Upper lobe of right lung (tissue), 1 donor: ENCODE results near the gene EXOC2. TPM values are rescaled to one million over a fixed set of nuclear protein-coding genes. Genes with fewer than 3 reads are reported as not detected.

Experiments
- ATAC-seq: fragments of 200-7000 bp; cut with Tn5 transposase; one replicate; pipeline ENCODE4 v1.9.1; 2020; ENCODE audit warnings: mild to moderate bottlenecking, moderate library complexity
- DNase-seq: peaks from one replicate; pipeline ENCODE4 v3.0.0-alpha.2; 2020
- H3K27ac ChIP-seq: fragments of 200-600 bp; one replicate; pipeline ENCODE4 v1.8.0; 2022
- H3K27me3 ChIP-seq: fragments of 200-600 bp; one replicate; pipeline ENCODE4 v1.8.0; 2022; ENCODE audit warnings: mild to moderate bottlenecking
- H3K36me3 ChIP-seq: fragments of 200-600 bp; one replicate; pipeline ENCODE4 v1.8.0; 2022
- H3K4me1 ChIP-seq: fragments of 200-600 bp; one replicate; pipeline ENCODE4 v1.8.0; 2022
- H3K4me3 ChIP-seq: fragments of 200-600 bp; one replicate; pipeline ENCODE4 v1.8.0; 2022; ENCODE audit warnings: mild to moderate bottlenecking
- H3K9me3 ChIP-seq: fragments of 200-600 bp; one replicate; pipeline ENCODE4 v1.8.0; 2022
- intact Hi-C: fragments of 100-400 bp; cut with DNase I; formaldehyde crosslinking; loops from one replicate; pipeline ENCODE4 v1.11.0; 2022
- total RNA-seq: library from RNA; stranded (reverse); fragmentation: NEBNext Ultra II Directional; extraction: Animal tissue kit (Norgen Biotek cat#: 25700); gene quantifications from one replicate; pipeline ENCODE4 v1.2.1, GENCODE V29; 2021
- TF ChIP-seq, protein P1 (sequence below): fragments of 200-600 bp; IDR thresholded peaks from one replicate; pipeline ENCODE4 v1.8.0; 2022; ENCODE audit warnings: antibody characterized with exemption
- donor health status: DM: no; HTN: yes; CAD: no; lungs with severe emphysema.

EXOC2 gene
- total RNA-seq, 1 donor from 2014 or later, result 31.2 TPM

DNA sequence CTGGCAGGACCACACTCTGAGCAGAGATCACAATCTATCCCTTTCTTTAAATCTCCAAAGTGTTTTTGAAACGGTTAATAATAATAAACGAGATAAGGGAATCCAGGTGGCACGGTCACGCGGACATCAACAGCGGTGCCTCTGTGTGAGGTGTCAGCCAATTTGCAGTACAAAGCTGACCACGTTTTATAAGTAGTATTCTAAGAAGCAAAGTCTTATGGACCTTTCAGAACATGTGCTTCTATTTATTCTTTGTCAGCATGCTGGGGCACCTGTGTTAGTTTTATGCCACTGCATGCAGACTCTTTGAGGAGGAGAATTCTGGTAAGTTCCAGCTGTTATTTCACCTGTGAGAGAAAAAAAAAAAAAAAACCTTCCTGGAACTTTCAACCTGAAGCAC, 39.0 kb upstream of the EXOC2 start:
- H3K36me3 ChIP-seq, result no peaks in the 10 kb centered on the region
- TF ChIP-seq, protein P1, sequence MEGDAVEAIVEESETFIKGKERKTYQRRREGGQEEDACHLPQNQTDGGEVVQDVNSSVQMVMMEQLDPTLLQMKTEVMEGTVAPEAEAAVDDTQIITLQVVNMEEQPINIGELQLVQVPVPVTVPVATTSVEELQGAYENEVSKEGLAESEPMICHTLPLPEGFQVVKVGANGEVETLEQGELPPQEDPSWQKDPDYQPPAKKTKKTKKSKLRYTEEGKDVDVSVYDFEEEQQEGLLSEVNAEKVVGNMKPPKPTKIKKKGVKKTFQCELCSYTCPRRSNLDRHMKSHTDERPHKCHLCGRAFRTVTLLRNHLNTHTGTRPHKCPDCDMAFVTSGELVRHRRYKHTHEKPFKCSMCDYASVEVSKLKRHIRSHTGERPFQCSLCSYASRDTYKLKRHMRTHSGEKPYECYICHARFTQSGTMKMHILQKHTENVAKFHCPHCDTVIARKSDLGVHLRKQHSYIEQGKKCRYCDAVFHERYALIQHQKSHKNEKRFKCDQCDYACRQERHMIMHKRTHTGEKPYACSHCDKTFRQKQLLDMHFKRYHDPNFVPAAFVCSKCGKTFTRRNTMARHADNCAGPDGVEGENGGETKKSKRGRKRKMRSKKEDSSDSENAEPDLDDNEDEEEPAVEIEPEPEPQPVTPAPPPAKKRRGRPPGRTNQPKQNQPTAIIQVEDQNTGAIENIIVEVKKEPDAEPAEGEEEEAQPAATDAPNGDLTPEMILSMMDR, result no peak
- ATAC-seq (no peak), DNase-seq (no peak)
- H3K4me1 ChIP-seq, result no peaks in the 10 kb centered on the region
- H3K27ac ChIP-seq, result no peak overlapping the region
- H3K27me3 ChIP-seq, result no peaks in the 10 kb centered on the region
- intact Hi-C loops, result no loop called here
- no peak overlapping the region for H3K4me3 ChIP-seq
- H3K9me3 ChIP-seq, result no peaks in the 10 kb centered on the region

DNA sequence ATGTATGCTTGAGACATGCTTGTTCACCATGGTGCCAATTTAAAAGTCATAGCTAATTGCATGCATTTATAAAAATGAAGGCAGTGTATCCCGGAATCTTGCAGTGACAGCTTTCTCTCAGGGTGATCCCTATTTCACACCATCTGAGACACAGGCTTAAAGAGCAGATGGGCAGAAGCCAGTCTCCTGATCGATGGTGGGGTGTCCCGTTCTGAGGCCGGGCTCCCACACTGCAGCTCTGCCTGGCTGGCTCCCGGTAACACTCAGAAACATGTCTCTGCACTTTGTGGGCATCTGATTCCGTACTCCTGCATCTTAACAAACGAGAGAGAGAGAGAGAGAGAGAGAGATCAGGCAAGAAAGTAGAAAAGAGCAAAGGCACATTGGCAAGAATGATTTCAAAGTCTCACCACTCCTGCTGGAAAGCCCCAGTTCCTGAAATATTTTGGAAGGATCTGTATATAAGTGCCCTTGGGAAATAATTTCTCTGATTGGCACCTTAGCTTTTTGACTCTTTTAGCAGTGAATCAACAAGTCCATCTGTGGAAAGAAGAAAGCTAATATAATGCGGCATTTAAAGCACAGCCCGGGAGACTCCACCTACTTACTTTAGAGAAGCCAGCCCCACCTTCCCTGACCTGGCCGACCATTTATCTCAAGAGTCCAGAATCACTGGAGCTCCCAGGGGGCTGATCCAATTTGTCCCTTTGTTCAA, 36.8 kb upstream of the EXOC2 start:
- no peak overlapping the region for H3K27ac ChIP-seq
- no peaks in the 10 kb centered on the region for H3K27me3 ChIP-seq
- H3K36me3 ChIP-seq, result no peaks in the 10 kb centered on the region
- H3K9me3 ChIP-seq, result no peaks in the 10 kb centered on the region
- H3K4me1 ChIP-seq, result no peaks in the 10 kb centered on the region
- intact Hi-C loops, result no loop called here
- no peak for DNase-seq
- no peak for ATAC-seq
- H3K4me3 ChIP-seq, result no peak overlapping the region
- TF ChIP-seq, protein P1, result no peak

DNA sequence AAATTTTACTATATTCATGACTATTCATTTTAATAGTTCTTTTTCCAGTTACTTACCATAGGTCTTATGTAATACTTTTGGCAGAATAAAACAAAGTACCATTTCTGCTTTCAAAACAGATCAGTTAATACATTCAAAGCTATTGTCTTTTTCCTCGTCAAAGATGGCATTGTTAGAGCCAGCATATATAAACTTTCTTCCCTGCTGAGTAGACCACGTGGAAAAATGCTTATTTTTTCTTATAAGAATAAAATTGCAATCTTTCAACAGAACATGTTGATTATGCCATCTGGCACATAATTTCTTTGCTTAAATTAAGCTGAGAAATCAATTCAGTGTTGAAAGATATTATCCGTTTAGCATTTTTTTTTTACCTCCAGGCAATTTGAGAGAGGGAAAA, 34.9 kb upstream of the EXOC2 start:
- Histone ChIP-seq H3K9me3 (no peaks in the 10 kb centered on the region), H3K4me1 (no peaks in the 10 kb centered on the region), H3K36me3 (no peaks in the 10 kb centered on the region), H3K4me3 (no peak overlapping the region), H3K27ac (no peak overlapping the region), H3K27me3 (peaks cover 4% of the 10 kb centered on the region)
- ATAC-seq (no peak), DNase-seq (no peak)
- TF ChIP-seq, protein P1, result no peak
- intact Hi-C loops, result no loop called here

- DNase-seq (no peak), ATAC-seq (no peak)
- H3K27ac ChIP-seq, result no peak overlapping the region
- H3K36me3 ChIP-seq, result no peaks in the 10 kb centered on the region
- intact Hi-C loops, result no loop called here
- no peaks in the 10 kb centered on the region for H3K9me3 ChIP-seq
- peaks cover 5% of the 10 kb centered on the region for H3K4me1 ChIP-seq
- H3K27me3 ChIP-seq, result peaks cover 4% of the 10 kb centered on the region
- TF ChIP-seq, protein P1, result no peak
- H3K4me3 ChIP-seq, result no peak overlapping the region
These were observed 30.6 kb upstream of the EXOC2 start for GRCh38 chr6:723540-723939.

DNA sequence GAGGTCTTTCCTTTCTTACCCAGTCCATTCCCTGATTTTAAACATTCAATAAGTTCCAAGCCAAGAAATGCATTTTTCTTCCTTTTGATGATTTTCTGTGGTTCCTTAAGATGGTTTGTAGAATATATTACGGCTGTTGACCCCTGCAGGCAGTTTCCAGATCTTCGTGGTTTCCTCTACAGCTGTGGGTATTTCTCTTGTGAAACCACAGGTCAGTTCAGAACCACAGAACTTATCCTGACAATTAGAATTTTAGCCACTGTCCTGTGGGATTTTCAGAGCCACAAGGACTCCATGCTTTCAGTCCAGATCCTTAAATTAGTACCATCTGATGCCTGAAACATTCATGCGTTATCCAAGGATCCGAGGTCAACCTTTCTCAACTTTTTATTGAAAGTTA, 29.7 kb upstream of the EXOC2 start:
- no peak for DNase-seq
- no peak for ATAC-seq
- Histone ChIP-seq H3K27me3 (peaks cover 4% of the 10 kb centered on the region), H3K4me3 (no peak overlapping the region), H3K9me3 (no peaks in the 10 kb centered on the region), H3K27ac (no peak overlapping the region), H3K4me1 (peaks cover 5% of the 10 kb centered on the region), H3K36me3 (no peaks in the 10 kb centered on the region)
- TF ChIP-seq, protein P1, result no peak
- intact Hi-C loops, result no loop called here
